AG04450 (cell line): ENCODE data around the gene POU2F1. TPM values are rescaled to one million over a fixed set of nuclear protein-coding genes. Genes with fewer than 3 reads are reported as not detected.
A peak's percentile ranks its signal among the peaks of the same experiment; 100 is the strongest.

ENCODE experiments used
- CTCF ChIA-PET: fragments of 300-600, 350-600 bp; formaldehyde crosslinking; extraction: SDS; loops from one replicate; lab custom pipeline; 2022; ENCODE audit warnings: antibody characterized with exemption, inconsistent platforms; lab: Charles Lee
- POLR2A ChIA-PET: fragments of 350-600 bp; formaldehyde crosslinking; extraction: SDS; loops from one replicate; lab custom pipeline; 2021; ENCODE audit warnings: antibody characterized with exemption, inconsistent platforms; lab: Yijun Ruan, JAX
- DNase-seq: peaks from one replicate; pipeline ENCODE4 v3.0.0-alpha.2; 2011; ENCODE audit warnings: low read depth, low spot score
- H3K27ac ChIP-seq: one replicate; pipeline ENCODE4 v1.5.1; 2012; ENCODE audit warnings: low read depth, low read length, control low read depth
- H3K27me3 ChIP-seq: one replicate; pipeline ENCODE4 v1.6.0; 2012; ENCODE audit warnings: low read length; ENCODE audit not compliant: control insufficient read depth, insufficient read depth
- H3K4me3 ChIP-seq: 2 replicates; pipeline ENCODE4 v1.5.1; 2011; ENCODE audit warnings: mild to moderate bottlenecking, low read depth, low read length, control low read depth
- H3K9me3 ChIP-seq: 2 replicates; pipeline ENCODE4 v1.5.1; 2012; ENCODE audit warnings: low read length; ENCODE audit not compliant: control insufficient read depth, insufficient read depth
- CTCF ChIP-seq: IDR thresholded peaks from 2 replicates; pipeline ENCODE4 v1.5.1; 2011; ENCODE audit warnings: low read depth, low read length, control low read depth, inconsistent platforms
- polyA minus RNA-seq: library from RNA; depleted of rRNA, polyadenylated mRNA; stranded (reverse); fragments of >200 nt; gene quantifications from 2 replicates; pipeline ENCODE4 v1.2.3, GENCODE V29; 2011; rRNA and poly(A)+ RNA removed
- polyA plus RNA-seq: library from polyadenylated mRNA; depleted of rRNA; stranded (reverse); fragments of >200 nt; gene quantifications from 2 replicates; pipeline ENCODE4 v1.2.3, GENCODE V29; 2011; rRNA removed

The POU2F1 gene
- polyA plus RNA-seq (2.7 and 2.8 TPM in 2 replicates), polyA minus RNA-seq (10.0 and 10.8 TPM in 2 replicates)

- ChIA-PET POLR2A (interaction anchor here (0.6 to 1.4 kb wide), 9 partner anchors 234 to 1362 kb away, joined by 3 to 7 read pairs (median 3); partner anchors contain the start of genes CREG1 and POGK), CTCF (interaction anchor here (0.5 to 3.6 kb wide), 173 partner anchors 10 to 1831 kb away, joined by 3 to 128 read pairs (median 5); partner anchors contain the start of genes CREG1, DCAF6, GPA33 and TADA1)
- Histone ChIP-seq H3K9me3 (no peaks in the 10 kb centered on the region; the same call in 1 of the 2 replicates), H3K27me3 (no peaks in the 10 kb centered on the region), H3K27ac (peak within 1 kb of the TSS; percentile 65), H3K4me3 (peak within 1 kb of the TSS; percentile 99)
- peak; percentile 59 for TF ChIP-seq CTCF
- DNase-seq: peak; percentile 94
Observed at GRCh38 chr1:167220537-167221125, at the start of gene POU2F1. POU2F1 (plus strand) TSS chr1:167220886; CDS start chr1:167220898, 12 bp downstream.

GRCh38 chr1:167171286-167171929 is 49.3 kb upstream of the POU2F1 start:
- H3K27ac ChIP-seq: no peak overlapping the region
- H3K27me3 ChIP-seq: peaks cover 4% of the 10 kb centered on the region
- ChIA-PET POLR2A (no interaction called here), CTCF (no interaction called here)
- no peak for DNase-seq
- no peak for TF ChIP-seq CTCF
- H3K4me3 ChIP-seq: no peak overlapping the region
- no peaks in the 10 kb centered on the region for H3K9me3 ChIP-seq

DNA sequence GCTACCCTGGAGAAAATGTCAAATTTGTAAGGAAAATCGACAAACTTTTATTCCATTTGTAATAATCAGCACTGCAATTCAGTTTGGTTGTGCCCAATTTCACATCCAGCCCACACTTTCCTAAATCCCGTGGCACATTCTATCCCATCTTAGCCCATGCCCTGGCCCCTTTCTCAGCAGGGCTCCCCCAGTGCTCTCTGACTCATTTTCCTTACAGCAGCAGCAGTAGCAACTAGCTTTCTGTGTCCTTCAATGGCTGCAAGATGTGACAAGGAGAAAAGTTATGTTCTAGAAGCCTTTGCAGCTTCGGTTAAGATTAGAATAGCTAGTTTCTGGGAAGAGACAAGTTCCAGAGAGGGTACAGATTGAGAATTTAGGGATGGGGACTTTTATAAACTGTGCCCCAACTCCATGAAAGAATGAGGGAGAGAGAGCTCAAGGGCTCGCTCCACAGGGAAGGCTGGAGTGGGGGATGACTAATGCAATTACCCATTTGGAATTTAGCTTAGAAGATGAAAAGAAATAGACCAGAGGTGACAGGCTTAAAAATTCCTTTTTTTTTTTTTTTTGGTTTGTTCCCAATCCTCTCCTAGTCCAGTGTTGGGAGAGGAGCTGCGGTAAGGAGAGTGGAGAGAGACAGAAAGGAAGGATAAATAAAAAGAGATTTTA is 47.0 kb upstream of the POU2F1 start:
- CTCF ChIA-PET: interaction anchor here (0.6 kb wide), 1 partner anchor 47 kb away, joined by 6 read pairs; no protein-coding TSS in a partner anchor
- no peak for TF ChIP-seq CTCF
- no peak for DNase-seq
- Histone ChIP-seq H3K4me3 (no peak overlapping the region), H3K27ac (no peak overlapping the region), H3K27me3 (no peaks in the 10 kb centered on the region), H3K9me3 (no peaks in the 10 kb centered on the region)
- POLR2A ChIA-PET: no interaction called here

DNA sequence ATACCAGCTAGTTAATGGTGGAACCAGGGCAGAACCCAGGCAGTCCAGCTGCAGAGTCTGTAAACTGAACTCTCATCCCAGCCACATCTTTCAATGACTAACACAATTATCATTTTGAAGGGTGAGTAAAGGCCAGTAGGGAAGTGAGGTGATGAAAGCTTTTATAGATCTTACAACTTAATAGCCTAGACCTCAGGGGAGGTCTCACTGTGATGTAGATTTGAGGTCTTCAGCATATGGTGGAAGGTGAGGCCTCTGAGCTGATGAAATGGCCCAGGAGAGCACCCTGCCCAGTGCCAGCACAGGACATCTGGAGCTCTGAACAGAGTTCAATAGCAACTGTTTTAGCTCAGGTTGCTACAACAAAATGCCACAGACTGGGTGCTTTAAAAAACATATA is 44.8 kb upstream of the POU2F1 start:
- CTCF ChIA-PET: interaction anchor here (0.9 kb wide), 1 partner anchor 44 kb away, joined by 6 read pairs; no protein-coding TSS in a partner anchor
- Histone ChIP-seq H3K27ac (no peak overlapping the region), H3K4me3 (no peak overlapping the region), H3K9me3 (no peaks in the 10 kb centered on the region), H3K27me3 (no peaks in the 10 kb centered on the region)
- POLR2A ChIA-PET: no interaction called here
- no peak for TF ChIP-seq CTCF
- DNase-seq: no peak
